Neutrophil (primary cell): ENCODE data around the gene CHCT1.
A peak's percentile ranks its signal among the peaks of the same experiment; 100 is the strongest.
"Not testable (repeated sequence)": the region's sequence is repeated elsewhere in the genome, so short reads cannot be mapped to it uniquely, and the experiment has no call there.

Source experiments
- H3K27ac ChIP-seq: fragments of 200-600 bp; sonication (generic); 2 replicates; pipeline ENCODE4 v1.5.1; 2016; ENCODE audit warnings: mild to moderate bottlenecking, moderate library complexity
- H3K27me3 ChIP-seq: fragments of 200-600 bp; sonication (generic); 2 replicates; pipeline ENCODE4 v1.6.0; 2016; ENCODE audit warnings: mild to moderate bottlenecking
- H3K36me3 ChIP-seq: fragments of 200-600 bp; sonication (generic); 2 replicates; pipeline ENCODE4 v1.5.1; 2017
- H3K4me1 ChIP-seq, 2 experiments: fragments of 200-600 bp in 1 of 2; sonication (generic) in 1 of 2; 1 replicate in 1 of 2; 2 replicates in 1 of 2; pipeline versions ENCODE4 v1.5.1 to v1.6.1; 2013 to 2016; ENCODE audit warnings: low read depth in 1 of 2, low read length in 1 of 2, mild to moderate bottlenecking in 1 of 2, moderate library complexity in 1 of 2; ENCODE audit not compliant: control insufficient read depth in 1 of 2, insufficient read depth in 1 of 2
- H3K4me3 ChIP-seq, 2 experiments: fragments of 200-600 bp in 1 of 2; sonication (generic) in 1 of 2; 1 replicate in 1 of 2; 2 replicates in 1 of 2; pipeline ENCODE4 v1.5.1; 2013 to 2016; ENCODE audit warnings: low read depth in 1 of 2, low read length in 1 of 2, mild to moderate bottlenecking in 1 of 2, moderate library complexity in 1 of 2
- H3K9me3 ChIP-seq: fragments of 200-600 bp; sonication (generic); 2 replicates; pipeline ENCODE4 v1.5.1; 2016
- CTCF ChIP-seq: fragments of 200-600 bp; sonication (generic); IDR thresholded peaks from 2 replicates; pipeline ENCODE4 v1.5.1; 2016; ENCODE audit warnings: antibody characterized with exemption

Gene CHCT1

GRCh38 chr17:60421273-60422161 is 772 bp upstream of the CHCT1 start:
- no peaks in the 10 kb centered on the region for H3K36me3 ChIP-seq
- peak overlapping the region; percentile 49 for H3K27ac ChIP-seq
- peak overlapping the region; percentile 75 to 81 for H3K4me3 ChIP-seq
- peaks cover 13 to 17% of the 10 kb centered on the region in 2 experiments for H3K4me1 ChIP-seq
- TF ChIP-seq CTCF, result peak; percentile 93
- peaks cover 14% of the 10 kb centered on the region for H3K27me3 ChIP-seq
- no peaks in the 10 kb centered on the region for H3K9me3 ChIP-seq

- Histone ChIP-seq H3K9me3 (no peaks in the 10 kb centered on the region), H3K4me1 (peaks cover 13 to 17% of the 10 kb centered on the region in 2 experiments), H3K4me3 (no peak overlapping the region), H3K36me3 (no peaks in the 10 kb centered on the region), H3K27me3 (peaks cover 14% of the 10 kb centered on the region), H3K27ac (no peak overlapping the region)
- no peak for TF ChIP-seq CTCF
Measured at GRCh38 chr17:60423865-60424264, 1.6 kb downstream of the CHCT1 start.

GRCh38 chr17:60425626-60426025 is 3.3 kb downstream of the CHCT1 start:
- H3K4me1 ChIP-seq, result peaks cover 13 to 16% of the 10 kb centered on the region in 2 experiments
- peaks cover 14% of the 10 kb centered on the region for H3K27me3 ChIP-seq
- H3K4me3 ChIP-seq, result no peak overlapping the region
- H3K9me3 ChIP-seq, result no peaks in the 10 kb centered on the region
- TF ChIP-seq CTCF, result no peak
- H3K36me3 ChIP-seq, result no peaks in the 10 kb centered on the region
- no peak overlapping the region for H3K27ac ChIP-seq

- Histone ChIP-seq H3K4me1 (peaks cover 6 to 8% of the 10 kb centered on the region in 2 experiments), H3K36me3 (no peaks in the 10 kb centered on the region), H3K27ac (no peak overlapping the region), H3K9me3 (no peaks in the 10 kb centered on the region), H3K27me3 (peaks cover 13% of the 10 kb centered on the region), H3K4me3 (no peak overlapping the region)
- no peak for TF ChIP-seq CTCF
Measured at GRCh38 chr17:60426596-60426995, 4.3 kb downstream of the CHCT1 start.

GRCh38 chr17:60428491-60428890 is 6.2 kb downstream of the CHCT1 start:
- H3K27me3 ChIP-seq, H3K9me3 ChIP-seq, H3K36me3 ChIP-seq, H3K4me1 ChIP-seq, H3K27ac ChIP-seq, H3K4me3 ChIP-seq: not testable (repeated sequence)

- not testable (repeated sequence) for H3K9me3 ChIP-seq, H3K36me3 ChIP-seq, H3K27ac ChIP-seq, H3K4me3 ChIP-seq, H3K27me3 ChIP-seq, H3K4me1 ChIP-seq
Measured at GRCh38 chr17:60430561-60430960, 8.3 kb downstream of the CHCT1 start.

- H3K27ac ChIP-seq, H3K4me1 ChIP-seq, H3K36me3 ChIP-seq, H3K27me3 ChIP-seq, H3K9me3 ChIP-seq, H3K4me3 ChIP-seq: not testable (repeated sequence)
Measured at GRCh38 chr17:60433021-60433997, 11.0 kb downstream of the CHCT1 start.
